Esophagus muscularis mucosa (tissue), 4 donors: ENCODE measurements around the gene REM1.
"Not testable (repeated sequence)": the region's sequence is repeated elsewhere in the genome, so short reads cannot be mapped to it uniquely, and the experiment has no call there.

Experiments used
- CTCF ChIP-seq, 3 experiments: fragments of 200-600 bp in 2 of 3; fragments of 450-650 bp in 1 of 3; sonication (generic) in 2 of 3; IDR thresholded peaks; one replicate each; pipeline ENCODE4 v1.5.1; 2017 to 2019; ENCODE audit warnings: antibody characterized with exemption in 3 of 3, mild to moderate bottlenecking in 2 of 3, moderate library complexity in 1 of 3
- EP300 ChIP-seq: sonication (generic); formaldehyde crosslinking; IDR thresholded peaks from one replicate; pipeline ENCODE4 v1.6.1; 2017; ENCODE audit warnings: antibody characterized with exemption
- POLR2A ChIP-seq: fragments of 450-650 bp; IDR thresholded peaks from one replicate; pipeline ENCODE4 v1.6.1; 2017; ENCODE audit warnings: antibody characterized with exemption, moderate library complexity, mild to moderate bottlenecking, low read depth
- POLR2AphosphoS5 ChIP-seq, 2 donors: sonication (generic); formaldehyde crosslinking; IDR thresholded peaks; one replicate each; pipeline ENCODE4 v1.6.1; 2017; ENCODE audit warnings: antibody characterized with exemption in 2 of 2

- TF ChIP-seq CTCF (IDR thresholded peaks at IDR 0.05); POLR2A; POLR2AphosphoS5 (IDR thresholded peaks at IDR 0.05); EP300: not testable (repeated sequence)
These were observed 47.5 kb upstream of the REM1 start for GRCh38 chr20:31427576-31427975.
